PFSK-1 (cell line): ENCODE data around the gene UCK1.

Experiments
- REST ChIP-seq, 2 experiments: IDR thresholded peaks; 2 replicates each; pipeline versions ENCODE4 v1.6.1 to v1.8.0; 2011 to 2012; ENCODE audit warnings: low read depth in 2 of 2, low read length in 2 of 2, control low read depth in 1 of 2, inconsistent platforms in 1 of 2, mild to moderate bottlenecking in 1 of 2, moderate library complexity in 1 of 2; ENCODE audit not compliant: insufficient read depth in 1 of 2
- TAF1 ChIP-seq: IDR thresholded peaks from 2 replicates; pipeline ENCODE4 v1.6.1; 2012; ENCODE audit warnings: low read length, control low read depth, borderline replicate concordance; ENCODE audit not compliant: insufficient read depth

DNA sequence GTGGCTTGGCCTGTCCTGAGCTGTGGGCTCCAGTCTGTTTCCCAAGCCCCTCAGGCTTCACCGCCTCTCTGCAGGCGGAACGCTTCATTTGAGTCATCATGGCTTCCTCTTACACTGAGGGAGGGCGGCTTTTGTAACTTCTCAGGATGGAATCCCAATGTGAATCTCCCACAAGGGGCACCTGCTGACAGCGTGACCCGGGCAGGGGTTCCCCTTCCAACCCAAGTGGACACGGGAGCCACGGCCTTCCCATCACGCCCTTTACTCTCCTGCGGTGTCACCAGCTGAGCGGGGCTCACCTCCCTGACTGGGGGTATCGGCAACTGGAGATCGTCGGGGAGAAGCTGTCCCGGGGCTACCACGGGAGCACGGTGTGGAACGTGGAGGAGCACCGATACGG, 12.5 kb downstream of the UCK1 start:
- no peak for TF ChIP-seq TAF1
- no peak for TF ChIP-seq REST (IDR thresholded peaks at IDR 0.05; ENCODE audit: insufficient read depth in 1 of 2, low read depth in 2 of 2, low read length in 2 of 2)
